HepG2 (cell line): ENCODE results near the gene KLHL3. TPM values are rescaled to one million over a fixed set of nuclear protein-coding genes. Genes with fewer than 3 reads are reported as not detected.

Experiments used
- ATAC-seq: fragments of 200-7000 bp; cut with Tn5 transposase; 3 replicates; pipeline ENCODE4 v1.9.1; 2020; ENCODE audit warnings: mild to moderate bottlenecking, moderate library complexity
- BruUV-seq: library from RNA; stranded (reverse); fragments of 400-500 nt; replicated peaks from 2 replicates; lab custom pipeline; 2021; lab: Mats Ljungman, UMichigan
- CTCF ChIA-PET: fragments of 300-600 bp; formaldehyde crosslinking; extraction: SDS; loops from one replicate; lab custom pipeline; 2021; ENCODE audit warnings: low total read pairs, inconsistent platforms, low intra/inter-chr PET ratio; lab: Yijun Ruan, JAX
- POLR2A ChIA-PET: fragments of 350-600 bp; sonication (Branson Sonifier 250); formaldehyde crosslinking; loops from one replicate; lab custom pipeline; 2020; ENCODE audit warnings: antibody characterized with exemption, inconsistent platforms; lab: Yijun Ruan, JAX
- DNase-seq: peaks from one replicate; pipeline ENCODE4 v3.0.0-alpha.2; 2015; ENCODE audit warnings: low spot score
- FAIRE-seq: peaks from 3 replicates; lab custom pipeline; 2011; peaks lifted over from hg19 to GRCh38; lab: Jason Lieb, UNC
- H2AFZ ChIP-seq: one replicate; pipeline ENCODE4 v1.6.1; 2011; ENCODE audit warnings: low read length, inconsistent platforms
- H3K27ac ChIP-seq: fragments of 300-600 bp; 3 replicates; pipeline ENCODE4 v1.8.0; 2011; ENCODE audit warnings: mixed run types, mild to moderate bottlenecking, mixed read lengths, low read length, inconsistent platforms; ENCODE audit not compliant: insufficient read depth; ENCODE audit errors: extremely low read length
- H3K27me3 ChIP-seq, 2 experiments: fragments of 200-600 bp in 1 of 2; 2 replicates in 1 of 2; 3 replicates in 1 of 2; pipeline versions ENCODE4 v1.6.0 to v1.8.0; 2011; ENCODE audit warnings: low read length in 2 of 2, mild to moderate bottlenecking in 2 of 2, moderate library complexity in 2 of 2, inconsistent platforms in 1 of 2; ENCODE audit not compliant: insufficient read depth in 2 of 2, control insufficient read depth in 1 of 2
- H3K36me3 ChIP-seq, 2 experiments: fragments of 200-600 bp in 1 of 2; replicated peaks in 1 of 2; 2 replicates in 1 of 2; 3 replicates in 1 of 2; pipeline versions ENCODE4 v1.5.1 to v1.8.0; 2011; ENCODE audit warnings: low read length in 2 of 2, inconsistent platforms in 1 of 2; ENCODE audit not compliant: insufficient read depth in 2 of 2, control insufficient read depth in 1 of 2
- H3K4me1 ChIP-seq: 2 replicates; pipeline ENCODE4 v1.5.1; 2012; ENCODE audit warnings: low read length, inconsistent platforms; ENCODE audit not compliant: insufficient read depth
- H3K4me2 ChIP-seq: 2 replicates; pipeline ENCODE4 v1.6.0; 2011; ENCODE audit warnings: low read depth, low read length, inconsistent platforms
- H3K4me3 ChIP-seq, 3 experiments: fragments of 200-600 bp in 1 of 3; sonication (generic), shearing (Covaris generic) in 1 of 3; replicated peaks in 1 of 3; 2 replicates each; pipeline ENCODE4 v1.5.1; 2011 to 2016; ENCODE audit warnings: low read length in 3 of 3, inconsistent platforms in 2 of 3, low read depth in 2 of 3, mild to moderate bottlenecking in 2 of 3, control low read depth in 1 of 3, mixed read lengths in 1 of 3; ENCODE audit not compliant: insufficient read depth in 1 of 3
- H3K79me2 ChIP-seq: one replicate; pipeline ENCODE4 v1.6.1; 2011; ENCODE audit warnings: low read length, inconsistent platforms; ENCODE audit not compliant: insufficient read depth
- H3K9ac ChIP-seq: 2 replicates; pipeline ENCODE4 v1.6.0; 2011; ENCODE audit warnings: mild to moderate bottlenecking, low read depth, low read length, inconsistent platforms; ENCODE audit not compliant: insufficient read depth
- H3K9me3 ChIP-seq: 2 replicates; pipeline ENCODE4 v1.5.1; 2012; ENCODE audit warnings: mild to moderate bottlenecking, low read length
- H4K20me1 ChIP-seq: 2 replicates; pipeline ENCODE4 v1.6.0; 2011; ENCODE audit warnings: inconsistent platforms, mild to moderate bottlenecking, low read length, moderate library complexity; ENCODE audit not compliant: insufficient read depth
- FOSL2 ChIP-seq: sonication (generic); formaldehyde crosslinking; IDR thresholded peaks from 2 replicates; pipeline ENCODE4 v1.4.0; 2020; ENCODE audit warnings: missing genetic modification reagents
- GABPA ChIP-seq, 2 experiments: IDR thresholded peaks; 2 replicates each; pipeline ENCODE4 v1.6.1; 2011 to 2016; ENCODE audit warnings: low read depth in 2 of 2, low read length in 1 of 2, missing biosample characterization in 1 of 2, missing genetic modification characterization in 1 of 2
- NFE2 ChIP-seq: sonication (generic); formaldehyde crosslinking; IDR thresholded peaks from 2 replicates; pipeline ENCODE4 v1.4.0; 2020; ENCODE audit warnings: missing genetic modification reagents
- SOX5 ChIP-seq: IDR thresholded peaks from 2 replicates; pipeline ENCODE4 v1.6.1; 2016; ENCODE audit warnings: borderline replicate concordance
- SOX6 ChIP-seq, 2 experiments: fragments of 450-650 bp in 1 of 2; sonication (generic) in 1 of 2; formaldehyde crosslinking in 1 of 2; IDR thresholded peaks; 2 replicates each; pipeline versions ENCODE4 v1.4.0 to v1.6.1; 2017 to 2020; ENCODE audit warnings: antibody characterized with exemption in 1 of 2, mild to moderate bottlenecking in 1 of 2, missing genetic modification reagents in 1 of 2
- SYNCRIP ChIP-seq: fragments of 200-400 bp; formaldehyde crosslinking; IDR thresholded peaks from 2 replicates; pipeline ENCODE4 v1.6.1; 2018; ENCODE audit warnings: mild to moderate bottlenecking, low read depth, low read length; ENCODE audit not compliant: insufficient read depth
- ZNF589 ChIP-seq: sonication (generic); formaldehyde crosslinking; conservative IDR thresholded peaks from 2 replicates; pipeline ENCODE4 v1.8.0; 2022; ENCODE audit warnings: mild to moderate bottlenecking, moderate library complexity, missing genetic modification reagents
- ZNF644 ChIP-seq: IDR thresholded peaks from 2 replicates; pipeline ENCODE4 v1.6.1; 2016; ENCODE audit warnings: low read depth
- WGBS: methylation state at CpG from one replicate; pipeline ENCODE4 v1.1.6; 2017; ENCODE audit warnings: low lambda C conversion rate; 5-methylcytosine and 5-hydroxymethylcytosine counted together
- in situ Hi-C: cut with HindIII; loops from 2 replicates; pipeline ENCODE4 v1.10.0; 2017; ENCODE audit warnings: low pct_unique_long_range_greater_than_20kb; ENCODE audit not compliant: extremely low pct_ligation_motif_present
- intact Hi-C: fragments of 100-400 bp; cut with micrococcal nuclease; formaldehyde crosslinking; loops from one replicate; pipeline ENCODE4 v1.10.0; 2022; ENCODE audit not compliant: unreplicated experiment
- polyA plus RNA-seq, 8 experiments: library from polyadenylated mRNA; depleted of rRNA in 3 of 8; stranded (reverse) in 7 of 8; unstranded in 1 of 8; fragments of >200 nt; fragmentation: Illumina TruSeq in 4 of 8; extraction: Trizol in 4 of 8; gene quantifications; 2 replicates each; pipeline versions ENCODE4 v1.2.1 to v1.2.3, GENCODE V29; 2011 to 2016; ENCODE audit warnings: low read depth in 4 of 8, missing spikeins in 1 of 8, mixed read lengths in 1 of 8; ENCODE audit not compliant: insufficient read depth in 1 of 8
- total RNA-seq, 5 experiments: library from RNA; depleted of rRNA; stranded (reverse); fragments of >200 nt; fragmentation: Illumina TruSeq; extraction: Trizol; gene quantifications; 2 replicates each; pipeline ENCODE4 v1.2.3, GENCODE V29; 2016; ENCODE audit warnings: low read depth in 1 of 5
- TF ChIP-seq, protein P1 (sequence below), 2 experiments: fragments of 450-650 bp in 1 of 2; sonication (generic) in 1 of 2; formaldehyde crosslinking; IDR thresholded peaks; 2 replicates each; pipeline versions ENCODE4 v1.5.0 to v1.8.0; 2020 to 2022; ENCODE audit warnings: mild to moderate bottlenecking in 1 of 2, missing genetic modification reagents in 1 of 2

The KLHL3 gene
- total and polyA plus RNA-seq, 2 of the 13 experiments (the other 11 are each of a cell fraction or from before 2014, with no cell fraction given) = 0.02 to 0.08 TPM

DNA sequence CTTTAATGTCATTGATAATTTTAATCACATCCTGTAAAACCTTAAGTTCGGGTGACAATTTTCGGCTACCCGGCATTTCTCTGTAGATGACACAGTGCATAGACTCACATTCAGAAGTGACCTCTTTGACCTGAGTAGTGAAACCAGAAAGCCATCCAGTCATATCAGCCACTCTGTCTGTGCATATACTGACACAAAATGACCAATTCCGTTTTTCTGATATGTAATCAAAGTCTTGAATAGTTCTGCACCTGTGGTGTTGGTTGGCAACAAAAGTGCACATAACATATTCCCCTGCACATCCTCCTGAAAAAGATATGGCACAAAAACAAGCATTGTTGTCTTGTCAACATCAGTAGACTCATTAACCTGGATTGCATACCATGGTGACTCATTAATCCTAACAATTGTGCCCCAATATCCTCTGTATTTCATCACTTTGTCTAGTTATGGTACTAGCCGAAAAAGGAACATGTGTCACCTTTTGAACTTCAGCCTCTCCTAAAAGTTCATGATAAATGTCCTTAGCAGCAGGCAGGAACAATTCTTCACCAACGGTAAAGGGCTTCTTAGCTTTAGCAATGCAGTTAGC, 22.9 kb upstream of the KLHL3 start:
- Histone ChIP-seq H3K4me3 (no peak overlapping the region), H3K4me1 (peaks cover 31% of the 10 kb centered on the region), H3K27me3 (peaks cover 1 to 8% of the 10 kb centered on the region in 2 experiments; a peak in 2 of 5 replicates), H2AFZ (no peak overlapping the region), H3K4me2 (no peak overlapping the region), H4K20me1 (no peaks in the 10 kb centered on the region), H3K79me2 (peaks cover 3% of the 10 kb centered on the region), H3K9ac (no peak overlapping the region), H3K36me3 (no peaks in the 10 kb centered on the region), H3K9me3 (no peaks in the 10 kb centered on the region), H3K27ac (no peak overlapping the region)
- ChIA-PET POLR2A (no interaction called here), CTCF (no interaction called here)
- intact Hi-C loops = loop anchor here (10.0 kb wide), 1 partner anchor 136 kb away; no protein-coding TSS in a partner anchor
- no peak for ATAC-seq
- TF ChIP-seq ZNF644 (CRISPR knock-in tag) = no peak
- no peak for TF ChIP-seq SOX6 (IDR thresholded peaks at IDR 0.05)
- peak; percentile 20; the same call in 1 of the 2 replicates for TF ChIP-seq SOX6 (CRISPR knock-in tag; IDR thresholded peaks at IDR 0.05)
- TF ChIP-seq ZNF589 (CRISPR knock-in tag) = no peak
- TF ChIP-seq, protein P1, sequence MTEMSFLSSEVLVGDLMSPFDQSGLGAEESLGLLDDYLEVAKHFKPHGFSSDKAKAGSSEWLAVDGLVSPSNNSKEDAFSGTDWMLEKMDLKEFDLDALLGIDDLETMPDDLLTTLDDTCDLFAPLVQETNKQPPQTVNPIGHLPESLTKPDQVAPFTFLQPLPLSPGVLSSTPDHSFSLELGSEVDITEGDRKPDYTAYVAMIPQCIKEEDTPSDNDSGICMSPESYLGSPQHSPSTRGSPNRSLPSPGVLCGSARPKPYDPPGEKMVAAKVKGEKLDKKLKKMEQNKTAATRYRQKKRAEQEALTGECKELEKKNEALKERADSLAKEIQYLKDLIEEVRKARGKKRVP (CRISPR knock-in tag; IDR thresholded peaks at IDR 0.05) = peak in 1 of 2 experiments; percentile 79; a peak in 2 of 4 replicates
- TF ChIP-seq NFE2 (CRISPR knock-in tag) = no peak
- TF ChIP-seq SYNCRIP = no peak
- TF ChIP-seq GABPA (IDR thresholded peaks at IDR 0.05; ENCODE audit: low read depth, low read length) = no peak
- TF ChIP-seq GABPA (CRISPR knock-in tag; IDR thresholded peaks at IDR 0.05; ENCODE audit: low read depth) = no peak
- TF ChIP-seq SOX5 = 0 out of 2 replicates have a peak, but pooled peaks have one; percentile 43
- TF ChIP-seq FOSL2 (CRISPR knock-in tag) = peak; percentile 68
- in situ Hi-C loops = no loop called here
- FAIRE-seq = no peak
- BruUV-seq = no TSS peak
- DNase-seq = peak; percentile 32
- WGBS = 2% methylated on average over 6 of the region's 6 CpGs
